Psoas muscle (tissue), 8 donors: Measurements from ENCODE around the gene ZBTB38. TPM values are rescaled to one million over a fixed set of nuclear protein-coding genes. Genes with fewer than 3 reads are reported as not detected.

Experiments
- ATAC-seq, 4 donors: fragments of 200-7000 bp; cut with Tn5 transposase; one replicate each; pipeline ENCODE4 v1.9.1; 2020; ENCODE audit warnings: moderate library complexity in 3 of 4, mild to moderate bottlenecking in 2 of 4
- DNase-seq, 2 donors: peaks; one replicate each; pipeline ENCODE4 v3.0.0-alpha.2; 2020
- H3K27ac ChIP-seq: fragments of 200-600 bp; one replicate; pipeline ENCODE4 v1.8.0; 2022
- H3K27me3 ChIP-seq, 3 donors: fragments of 200-600 bp in 1 of 3; one replicate each; pipeline versions ENCODE4 v1.6.1 to v1.8.0; 2013 to 2022; ENCODE audit warnings: low read length in 2 of 3, mild to moderate bottlenecking in 2 of 3, moderate library complexity in 1 of 3; ENCODE audit not compliant: insufficient read depth in 3 of 3
- H3K36me3 ChIP-seq, 2 donors: fragments of 200-600 bp in 1 of 2; one replicate each; pipeline versions ENCODE4 v1.6.1 to v1.8.0; 2013 to 2022; ENCODE audit warnings: low read depth in 1 of 2, mild to moderate bottlenecking in 1 of 2, moderate library complexity in 1 of 2; ENCODE audit not compliant: insufficient read depth in 1 of 2
- H3K4me1 ChIP-seq: fragments of 200-600 bp; one replicate; pipeline ENCODE4 v1.8.0; 2022
- H3K4me3 ChIP-seq: fragments of 200-600 bp; one replicate; pipeline ENCODE4 v1.8.0; 2022; ENCODE audit warnings: mild to moderate bottlenecking
- H3K9me3 ChIP-seq: fragments of 200-600 bp; one replicate; pipeline ENCODE4 v1.8.0; 2022
- CTCF ChIP-seq: fragments of 200-600 bp; IDR thresholded peaks from one replicate; pipeline ENCODE4 v1.8.0; 2022; ENCODE audit warnings: antibody characterized with exemption
- WGBS, 3 donors: extraction: QIAGEN DNeasy Blood & Tissue Kit; methylation state at CpG; one replicate each; pipeline versions ENCODE4 v1.1.6 to v1.1.7; 2013; 5-methylcytosine and 5-hydroxymethylcytosine counted together
- intact Hi-C, 2 donors: fragments of 100-400 bp; cut with DNase I; formaldehyde crosslinking; loops; one replicate each; pipeline versions ENCODE4 v1.11.0 to v1.14.2; 2022
- polyA plus RNA-seq, 3 donors: library from polyadenylated mRNA; stranded (reverse); fragments of 200-250 nt; gene quantifications; one replicate each; pipeline ENCODE4 v1.2.3, GENCODE V29; 2013
- total RNA-seq, 4 donors: library from RNA; stranded (reverse); fragmentation: NEBNext Ultra II Directional in 2 of 4; extraction: Animal tissue kit (Norgen Biotek cat#: 25700) in 2 of 4; gene quantifications; one replicate each; pipeline versions ENCODE4 v1.2.1 to v1.2.4, GENCODE V29; 2021 to 2023
- donor health status: healthy with polysubstance abuse.
- donor health status: DM: no; HTN: no; CAD: no; lungs with moderate emphysema.
- donor health status: Bipolar disorder and iron deficiency.
- donor health status: healthy.
- donor health status: DM: yes; HTN: yes; CAD: no.
- donor health status: DM: no; HTN: no; CAD: no.
- donor health status: DM: no; HTN: no; CAD: no.
- donor health status: DM: yes; HTN: yes; CAD: no.

Gene ZBTB38
- total and polyA plus RNA-seq, 7 donors = 24.2 to 212 (median 61.7) TPM

GRCh38 chr3:141343865-141344271 is 24.4 kb upstream of the ZBTB38 start:
- Histone ChIP-seq H3K27ac (no peak overlapping the region), H3K36me3 (no peaks in the 10 kb centered on the region), H3K4me3 (no peak overlapping the region), H3K27me3 (no peaks in the 10 kb centered on the region), H3K4me1 (no peaks in the 10 kb centered on the region), H3K9me3 (no peaks in the 10 kb centered on the region)
- TF ChIP-seq CTCF = no peak
- no peak for ATAC-seq
- 76 to 88% (median 83%) methylated on average over 3 of the region's 3 CpGs for WGBS, 3 donors
- intact Hi-C loops = no loop called here
- no peak for DNase-seq

GRCh38 chr3:141345528-141345927 is 22.8 kb upstream of the ZBTB38 start:
- no peak for DNase-seq
- no peaks in the 10 kb centered on the region for H3K9me3 ChIP-seq
- H3K27ac ChIP-seq = no peak overlapping the region
- no peaks in the 10 kb centered on the region for H3K4me1 ChIP-seq
- 85 to 97% (median 88%) methylated on average over 2 of the region's 2 CpGs for WGBS, 3 donors
- H3K36me3 ChIP-seq = no peaks in the 10 kb centered on the region
- no peak overlapping the region for H3K4me3 ChIP-seq
- H3K27me3 ChIP-seq = no peaks in the 10 kb centered on the region
- intact Hi-C loops = no loop called here
- no peak for ATAC-seq
- no peak for TF ChIP-seq CTCF

- H3K9me3 ChIP-seq = no peaks in the 10 kb centered on the region
- intact Hi-C loops = no loop called here
- ATAC-seq (no peak), DNase-seq (no peak)
- H3K4me3 ChIP-seq = no peak overlapping the region
- TF ChIP-seq CTCF = no peak
- H3K4me1 ChIP-seq = no peaks in the 10 kb centered on the region
- H3K27me3 ChIP-seq = no peaks in the 10 kb centered on the region
- H3K36me3 ChIP-seq = no peaks in the 10 kb centered on the region
- no peak overlapping the region for H3K27ac ChIP-seq
- WGBS, 3 donors = 73 to 87% (median 76%) methylated on average over 4 of the region's 4 CpGs
Observed at GRCh38 chr3:141346007-141346406, 22.3 kb upstream of the ZBTB38 start.

GRCh38 chr3:141346418-141346817 is 21.9 kb upstream of the ZBTB38 start:
- WGBS, 3 donors = 51 to 58% (median 51%) methylated on average over 5 of the region's 5 CpGs
- H3K27ac ChIP-seq = no peak overlapping the region
- no peak overlapping the region for H3K4me3 ChIP-seq
- no peaks in the 10 kb centered on the region for H3K4me1 ChIP-seq
- H3K36me3 ChIP-seq = no peaks in the 10 kb centered on the region
- no peaks in the 10 kb centered on the region for H3K27me3 ChIP-seq
- TF ChIP-seq CTCF = no peak
- intact Hi-C loops = no loop called here
- ATAC-seq (no peak), DNase-seq (no peak)
- H3K9me3 ChIP-seq = no peaks in the 10 kb centered on the region

GRCh38 chr3:141346839-141347238 is 21.5 kb upstream of the ZBTB38 start:
- TF ChIP-seq CTCF = no peak
- 67 to 77% (median 73%) methylated on average over 5 of the region's 5 CpGs for WGBS, 3 donors
- Histone ChIP-seq H3K4me3 (no peak overlapping the region), H3K27me3 (no peaks in the 10 kb centered on the region), H3K36me3 (no peaks in the 10 kb centered on the region), H3K9me3 (no peaks in the 10 kb centered on the region), H3K4me1 (no peaks in the 10 kb centered on the region), H3K27ac (no peak overlapping the region)
- ATAC-seq (no peak), DNase-seq (no peak)
- intact Hi-C loops = no loop called here
